GM19324 (cell line): ENCODE measurements around the gene WDR53.
A peak's percentile ranks its signal among the peaks of the same experiment; 100 is the strongest.
"Not testable (repeated sequence)": the region's sequence is repeated elsewhere in the genome, so short reads cannot be mapped to it uniquely, and the experiment has no call there.

Experiments
- ATAC-seq: cut with Tn5 transposase; IDR thresholded peaks from one replicate; pipeline ENCODE4 v1.9.1; 2021; ENCODE audit warnings: mild to moderate bottlenecking, moderate library complexity; ENCODE audit not compliant: unreplicated experiment, low FRiP score

The WDR53 gene

GRCh38 chr3:196568246-196569002 is at the start of gene WDR53, which contains the start of gene FBXO45:
WDR53 (minus strand) TSS chr3:196568554; CDS start chr3:196561475, 7,079 bp downstream.
FBXO45 (plus strand) TSS chr3:196568660; CDS start chr3:196568985, 325 bp downstream.
- ATAC-seq: peak; percentile 95

- no peak for ATAC-seq
These were observed 48.9 kb upstream of the WDR53 start for GRCh38 chr3:196617256-196617655.

- not testable (repeated sequence) for ATAC-seq
These were observed 46.9 kb upstream of the WDR53 start for GRCh38 chr3:196615234-196615633.

DNA sequence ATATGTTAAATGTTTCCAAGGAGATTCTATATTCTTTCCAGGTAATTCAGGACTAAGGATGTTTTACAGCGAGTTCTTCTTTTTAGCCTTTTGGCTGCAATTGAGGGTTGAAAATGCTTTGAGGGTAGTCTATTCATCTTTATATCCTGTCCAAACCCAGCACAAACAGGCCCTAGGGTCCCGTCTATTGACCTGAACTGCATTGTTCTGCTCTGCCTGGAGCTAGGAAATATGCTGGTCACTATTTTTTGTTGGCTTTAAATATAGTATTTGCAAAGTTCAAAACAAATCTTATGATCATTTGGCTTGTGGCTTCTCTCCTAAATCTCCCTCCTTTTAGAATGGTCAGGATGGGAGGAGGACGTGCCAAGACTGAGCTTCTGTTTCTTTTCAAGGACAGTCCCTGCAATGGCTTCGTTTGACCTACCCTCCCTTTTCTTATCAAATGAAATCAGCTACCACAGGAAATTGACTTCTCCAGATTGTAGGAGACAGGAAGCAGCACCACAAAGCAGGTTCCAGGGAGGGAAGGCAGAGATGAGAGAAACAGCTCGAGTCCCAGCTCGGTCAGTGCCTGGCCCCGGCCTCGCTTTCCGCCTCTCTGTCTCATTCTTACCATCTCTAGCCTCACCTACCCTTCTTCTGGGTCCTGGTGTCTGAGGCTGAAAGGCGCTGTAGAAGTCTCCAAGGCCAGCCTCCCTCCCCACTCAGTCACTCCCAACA is 43.6 kb upstream of the WDR53 start:
- no peak for ATAC-seq

DNA sequence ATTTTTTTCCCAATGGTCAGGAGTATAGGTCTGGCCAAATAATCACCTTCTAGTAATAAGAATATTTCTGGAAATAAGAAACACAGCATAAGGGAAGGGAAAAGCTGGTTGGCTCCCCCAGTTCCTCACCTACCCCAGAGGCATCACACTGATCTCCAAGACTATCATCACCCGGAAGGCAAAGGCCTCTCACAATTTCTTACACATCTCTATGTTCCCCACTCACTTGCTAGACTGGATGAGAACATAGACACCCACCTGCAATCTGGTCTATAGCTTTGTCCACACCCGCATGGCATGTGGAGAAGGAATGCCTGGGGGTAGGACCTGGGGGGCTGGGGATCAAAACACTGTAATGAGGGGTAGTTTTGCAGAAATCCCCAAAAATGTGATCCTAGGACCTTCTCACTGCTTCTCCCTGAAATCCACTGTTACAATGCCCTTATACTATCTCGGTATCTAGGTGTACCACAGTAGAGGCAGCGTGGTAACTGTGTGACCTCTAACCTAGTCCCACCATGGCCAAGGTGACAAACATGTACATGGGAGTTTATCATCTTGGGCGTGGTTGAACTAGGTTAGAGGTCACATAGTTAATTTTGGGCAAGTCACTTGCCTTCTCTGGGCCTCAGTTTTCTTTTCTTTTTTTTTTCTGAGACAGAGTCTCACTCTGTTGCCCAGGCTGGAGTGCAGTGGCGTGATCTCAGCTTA is 41.6 kb upstream of the WDR53 start:
- no peak for ATAC-seq

- peak; percentile 58 for ATAC-seq
These were observed 41.0 kb upstream of the WDR53 start for GRCh38 chr3:196609343-196609775.

- no peak for ATAC-seq
These were observed 40.3 kb upstream of the WDR53 start for GRCh38 chr3:196608693-196609092.

DNA sequence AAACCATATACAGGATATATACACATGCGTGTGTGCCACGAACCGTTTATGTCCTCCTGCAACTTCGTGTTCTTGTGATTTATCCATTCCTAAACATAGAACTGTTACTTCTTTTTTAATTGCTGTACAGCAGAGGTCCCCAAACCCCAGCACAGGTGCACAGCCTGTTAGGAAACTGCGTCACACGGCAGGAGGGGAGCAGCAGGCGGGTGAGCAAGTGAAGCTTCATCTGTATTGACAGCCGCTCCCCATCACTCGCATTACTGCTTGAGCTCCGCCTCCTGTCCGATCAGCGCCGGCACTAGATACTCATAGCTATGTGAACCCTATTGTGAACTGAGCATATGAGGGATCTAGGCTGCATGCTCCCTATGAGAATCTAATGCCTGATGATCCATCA is 36.2 kb upstream of the WDR53 start:
- no peak for ATAC-seq

DNA sequence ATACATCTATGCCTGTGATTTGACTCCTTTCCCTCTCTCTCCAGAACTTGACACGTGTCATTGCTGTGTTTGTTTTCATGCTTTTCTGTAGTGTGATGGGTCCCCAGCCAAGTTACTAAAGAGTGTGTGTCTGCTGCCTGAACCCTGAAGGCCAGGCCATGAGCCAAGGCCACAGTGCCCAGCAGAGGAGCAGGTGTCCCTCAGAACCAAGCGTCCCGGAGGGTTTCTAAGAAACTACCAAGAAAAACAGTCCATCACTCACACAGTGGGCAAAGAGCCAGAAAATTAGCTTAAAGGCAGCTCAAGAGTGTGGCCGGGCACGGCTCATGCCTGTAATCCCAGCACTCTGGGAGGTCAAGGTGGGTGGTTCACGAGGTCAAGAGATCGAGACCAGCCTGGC is 35.3 kb upstream of the WDR53 start:
- no peak for ATAC-seq

DNA sequence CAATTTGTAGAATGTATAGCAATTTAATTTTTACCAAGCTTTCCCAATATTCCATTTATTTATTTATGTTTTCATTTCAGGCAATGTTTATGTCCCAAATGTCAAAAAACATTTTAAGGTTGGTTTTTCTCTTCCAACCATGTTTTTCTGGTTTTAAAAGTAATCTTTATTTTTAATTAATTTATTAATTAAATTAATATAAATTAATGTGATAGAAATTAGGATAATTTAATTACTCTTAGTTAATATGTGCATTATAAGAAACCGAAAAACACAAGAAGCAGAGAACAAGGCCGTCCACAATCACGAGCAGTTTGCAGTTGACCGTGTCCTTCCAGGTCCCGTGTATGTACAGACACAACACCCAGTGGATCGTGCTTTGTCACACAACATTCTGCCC is 34.3 kb upstream of the WDR53 start:
- no peak for ATAC-seq

DNA sequence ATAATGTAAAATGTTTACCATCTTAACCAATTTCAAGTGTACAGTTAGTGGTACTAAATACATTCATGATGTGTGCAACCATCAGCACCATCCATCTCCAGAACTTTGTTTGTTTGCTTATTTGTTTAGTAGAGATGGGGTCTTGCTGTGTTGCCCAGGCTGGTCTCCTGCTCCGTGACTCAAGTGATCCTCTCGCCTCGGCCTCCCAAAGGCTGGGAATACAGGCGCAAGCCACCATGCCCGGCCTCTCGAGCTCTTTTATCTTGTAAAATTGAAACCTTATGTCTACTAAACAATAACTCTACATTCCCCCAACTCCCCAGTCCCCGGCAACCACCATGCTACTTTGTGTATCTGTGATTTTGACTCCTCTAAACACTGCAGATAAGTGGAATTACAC is 32.0 kb upstream of the WDR53 start:
- no peak for ATAC-seq

DNA sequence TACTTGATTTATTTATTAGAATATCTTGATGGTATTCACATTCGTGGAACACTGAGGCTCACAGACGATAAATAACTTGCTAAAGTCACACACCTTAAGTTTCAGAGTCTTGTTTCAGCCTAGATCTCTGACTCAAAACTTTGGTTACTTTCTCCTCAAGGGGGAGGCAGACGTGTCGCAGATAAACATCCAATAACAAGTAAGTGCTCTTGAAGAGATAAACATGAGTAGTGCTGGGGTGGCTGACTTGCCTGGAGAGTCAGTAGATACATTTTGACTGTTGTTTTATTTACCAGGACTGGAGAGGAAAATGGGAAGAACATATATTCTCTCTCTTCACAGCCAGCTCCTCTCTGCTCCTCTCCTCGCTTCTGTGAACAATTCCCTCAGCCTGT is 31.4 kb upstream of the WDR53 start:
- no peak for ATAC-seq

DNA sequence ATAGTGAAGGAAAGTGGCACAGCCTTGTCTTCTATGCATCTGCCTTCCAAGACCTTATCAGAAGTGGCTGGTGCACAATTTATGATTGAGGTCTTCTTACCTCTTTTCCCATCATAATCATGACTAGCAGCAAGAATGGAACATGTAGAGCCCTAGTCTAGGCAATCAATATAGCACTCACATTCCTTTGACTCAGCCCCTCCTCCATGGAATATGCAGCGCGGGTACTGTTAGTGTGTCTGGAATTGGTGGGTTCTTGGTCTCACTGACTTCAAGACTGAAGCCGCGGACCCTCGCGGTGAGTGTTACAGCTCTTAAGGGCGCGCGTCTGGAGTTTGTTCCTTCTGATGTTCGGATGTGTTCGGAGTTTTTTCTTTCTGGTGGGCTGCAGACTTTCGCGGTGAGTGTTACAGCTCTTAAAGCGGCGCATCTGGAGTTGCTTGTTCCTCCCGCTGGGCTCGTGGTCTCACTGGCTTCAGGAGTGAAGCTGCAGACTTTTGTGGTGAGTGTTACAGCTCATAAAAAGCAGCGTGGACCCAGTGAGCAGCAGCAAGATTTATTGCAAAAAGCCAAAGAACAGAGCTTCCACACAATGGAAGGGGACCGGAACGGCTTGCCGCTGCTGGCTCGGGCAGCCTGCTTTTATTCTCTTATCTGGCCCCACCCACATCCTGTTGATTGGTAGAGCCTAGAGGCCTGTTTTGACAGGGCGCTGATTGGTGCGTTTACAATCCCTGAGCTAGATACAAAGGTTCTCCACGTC is 29.8 kb upstream of the WDR53 start:
- ATAC-seq: not testable (repeated sequence)

DNA sequence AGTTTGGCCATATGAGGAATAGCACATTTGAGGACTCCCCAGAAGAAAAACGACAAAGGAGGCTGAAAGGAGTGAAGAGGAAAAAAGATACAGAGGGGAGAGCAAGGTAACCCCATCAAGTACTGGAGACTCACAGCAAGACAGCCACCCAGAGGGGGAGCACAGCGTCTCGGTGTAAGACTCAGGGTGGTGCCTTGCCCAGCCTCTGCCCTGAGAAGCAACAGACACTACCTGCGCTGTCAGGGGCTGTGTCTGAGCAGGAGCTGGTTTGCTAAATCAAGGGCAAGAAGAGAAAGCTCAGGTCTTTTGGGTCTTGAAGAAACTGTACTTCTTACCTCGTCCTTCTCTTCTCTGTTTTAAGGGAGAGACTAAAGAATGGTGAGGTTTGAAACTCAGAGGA is 28.0 kb upstream of the WDR53 start:
- ATAC-seq: no peak

DNA sequence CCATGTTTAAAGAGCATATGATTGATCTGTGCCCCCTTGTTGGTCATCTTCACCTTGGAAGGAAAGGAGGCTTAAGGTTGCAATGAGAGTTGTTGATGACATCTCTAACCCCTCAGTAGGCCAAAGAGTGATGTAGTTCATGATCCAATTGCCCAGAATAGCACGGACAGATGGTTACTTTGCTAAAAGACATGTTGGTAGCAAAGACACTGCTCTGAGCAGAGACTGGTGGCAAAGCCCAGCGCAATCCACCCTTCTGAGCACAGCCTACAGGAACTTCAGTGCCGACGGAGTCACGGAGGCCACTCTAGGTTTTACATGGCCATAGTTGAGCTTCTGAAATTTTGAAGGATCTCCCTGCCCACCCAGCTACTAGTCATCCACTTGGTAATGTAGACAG is 21.9 kb upstream of the WDR53 start:
- ATAC-seq: no peak

DNA sequence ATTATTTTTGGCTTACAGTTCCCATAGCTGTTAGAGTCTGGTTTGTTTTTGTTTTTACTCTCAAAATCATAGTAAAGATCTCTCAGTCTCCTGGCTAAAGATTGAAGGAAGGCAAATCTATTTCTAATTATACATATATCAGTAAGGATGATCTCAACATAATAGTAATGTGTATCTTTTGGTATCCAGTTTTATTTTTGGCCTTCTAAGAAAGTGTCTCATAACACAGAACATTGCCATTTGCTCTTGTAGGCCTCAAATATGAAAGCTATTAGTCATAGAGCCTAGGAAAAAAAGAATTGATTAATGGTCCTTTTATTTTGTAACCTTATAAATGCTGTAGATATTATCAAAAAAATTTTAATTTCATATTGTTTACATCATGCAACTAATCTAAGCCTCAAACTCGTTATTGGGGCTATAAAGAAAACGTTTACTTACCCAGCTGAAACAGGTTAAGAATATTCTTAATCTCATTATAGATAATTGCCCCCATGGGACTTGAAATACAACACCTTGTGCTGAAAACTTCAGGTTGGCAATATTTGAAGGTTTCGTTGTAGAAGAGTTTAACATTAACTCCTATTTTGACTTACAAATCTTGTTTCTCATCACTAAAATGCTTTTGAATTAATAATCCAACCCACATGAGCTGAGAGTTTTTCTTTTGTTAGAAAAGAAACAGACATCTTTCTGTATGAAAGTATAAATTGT is 16.8 kb upstream of the WDR53 start:
- ATAC-seq: no peak

GRCh38 chr3:196572389-196572788 is 4.0 kb upstream of the WDR53 start:
- ATAC-seq: no peak

DNA sequence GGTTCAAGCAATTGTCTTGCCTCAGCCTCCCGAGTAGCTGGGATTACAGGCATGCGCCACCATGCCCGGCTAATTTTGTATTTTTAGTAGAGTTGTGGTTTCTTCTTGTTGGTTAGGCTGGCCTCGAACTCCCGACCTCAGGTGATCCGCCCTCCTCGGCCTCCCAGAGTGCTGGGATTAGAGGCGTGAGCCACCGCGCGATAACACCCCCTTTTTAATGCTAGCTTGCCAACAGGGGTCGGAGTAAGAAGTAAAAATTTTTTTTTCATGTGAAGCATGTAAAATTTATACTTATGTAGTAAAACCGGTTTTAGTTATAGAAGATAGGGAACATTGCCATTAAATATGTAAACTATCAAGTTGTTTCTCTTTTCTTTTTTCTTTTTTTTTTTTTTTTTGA is 2.0 kb upstream of the WDR53 start:
- ATAC-seq: not testable (repeated sequence)

DNA sequence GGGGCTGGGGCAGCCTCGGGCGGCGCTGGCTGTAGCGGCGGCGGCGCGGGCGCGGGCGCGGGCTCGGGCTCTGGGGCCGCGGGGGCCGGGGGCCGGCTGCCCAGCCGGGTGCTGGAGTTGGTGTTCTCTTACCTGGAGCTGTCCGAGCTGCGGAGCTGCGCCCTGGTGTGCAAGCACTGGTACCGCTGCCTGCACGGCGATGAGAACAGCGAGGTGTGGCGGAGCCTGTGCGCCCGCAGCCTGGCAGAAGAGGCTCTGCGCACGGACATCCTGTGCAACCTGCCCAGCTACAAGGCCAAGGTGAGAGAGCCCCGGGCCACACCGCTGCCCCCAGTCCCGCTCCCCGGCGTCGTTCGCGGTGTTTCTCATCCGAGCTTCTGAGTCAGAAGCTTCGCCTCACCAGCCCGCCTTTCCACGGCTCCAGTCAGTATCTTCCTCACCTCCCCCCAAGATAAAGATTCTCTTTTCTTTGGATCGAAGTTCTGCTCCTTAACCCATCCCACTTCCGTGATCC is 706 bp upstream of the WDR53 start:
- peak; percentile 50 for ATAC-seq
